SU-DHL-6 (cell line): Measurements from ENCODE around the gene DPP3.

Experiments used
- H2AFZ ChIP-seq: fragments of 200-600 bp; sonication (generic); 2 replicates; pipeline ENCODE4 v1.6.1; 2014; ENCODE audit warnings: low read depth, mild to moderate bottlenecking, moderate library complexity, mixed read lengths, antibody characterized with exemption, low read length; ENCODE audit not compliant: severe bottlenecking
- H3F3A ChIP-seq: fragments of 200-600 bp; shearing (Covaris generic); 2 replicates; pipeline ENCODE4 v1.6.0; 2016; ENCODE audit warnings: antibody characterized with exemption, mild to moderate bottlenecking; ENCODE audit not compliant: insufficient read depth
- H3K27ac ChIP-seq: fragments of 200-600 bp; sonication (generic); 2 replicates; pipeline ENCODE4 v1.5.1; 2016; ENCODE audit warnings: low read depth, mild to moderate bottlenecking, low read length, moderate library complexity, mixed read lengths
- H3K27me3 ChIP-seq: fragments of 200-600 bp; sonication (generic), shearing (Covaris generic); 2 replicates; pipeline ENCODE4 v1.6.0; 2014; ENCODE audit warnings: mild to moderate bottlenecking, low read length
- H3K36me3 ChIP-seq: fragments of 200-600 bp; sonication (generic); 2 replicates; pipeline ENCODE4 v1.6.1; 2014; ENCODE audit warnings: mild to moderate bottlenecking, low read length, mixed read lengths
- H3K4me2 ChIP-seq: fragments of 300-600, 200-600 bp; shearing (Covaris generic), sonication (generic); 2 replicates; pipeline ENCODE4 v1.6.0; 2014; ENCODE audit warnings: low read length, low read depth, mild to moderate bottlenecking; ENCODE audit not compliant: poor library complexity, severe bottlenecking
- H3K4me3 ChIP-seq: fragments of 200-600 bp; sonication (generic); 2 replicates; pipeline ENCODE4 v1.5.1; 2014; ENCODE audit warnings: antibody characterized with exemption, low read length, mild to moderate bottlenecking, mixed read lengths; ENCODE audit not compliant: insufficient read depth, poor library complexity, severe bottlenecking
- H3K79me2 ChIP-seq: fragments of 200-600 bp; sonication (generic); 2 replicates; pipeline ENCODE4 v1.6.1; 2014; ENCODE audit warnings: mild to moderate bottlenecking, low read length, moderate library complexity; ENCODE audit not compliant: insufficient read depth
- H3K9ac ChIP-seq: fragments of 200-600 bp; sonication (generic); 2 replicates; pipeline ENCODE4 v1.7.0; 2014; ENCODE audit warnings: mild to moderate bottlenecking, low read length
- H3K9me2 ChIP-seq: fragments of 200-600 bp; sonication (generic); replicated peaks from 2 replicates; pipeline ENCODE4 v1.6.1; 2014; ENCODE audit warnings: low read length; ENCODE audit not compliant: insufficient read depth
- H3K9me3 ChIP-seq: fragments of 200-600 bp; sonication (generic); 2 replicates; pipeline ENCODE4 v1.6.1; 2014; ENCODE audit warnings: low read length, mixed read lengths; ENCODE audit not compliant: insufficient read depth
- H4K20me1 ChIP-seq: fragments of 200-600 bp; sonication (generic); 2 replicates; pipeline ENCODE4 v1.6.1; 2014; ENCODE audit warnings: low read depth, mild to moderate bottlenecking, antibody characterized with exemption, low read length, moderate library complexity, mixed read lengths
- EZH2phosphoT487 ChIP-seq: fragments of 200-600 bp; sonication (generic), shearing (Covaris generic); conservative IDR thresholded peaks from 2 replicates; pipeline ENCODE4 v1.6.1; 2018; ENCODE audit warnings: mild to moderate bottlenecking, antibody characterized with exemption, low read length, moderate library complexity, mixed read lengths
- TF ChIP-seq, protein P1 (sequence below): fragments of 200-600 bp; sonication (generic); IDR thresholded peaks from one replicate; pipeline ENCODE4 v1.5.1; 2017; ENCODE audit warnings: antibody characterized with exemption, mild to moderate bottlenecking, low read length, moderate library complexity; ENCODE audit not compliant: insufficient read depth, poor library complexity, severe bottlenecking

DPP3 gene

DNA sequence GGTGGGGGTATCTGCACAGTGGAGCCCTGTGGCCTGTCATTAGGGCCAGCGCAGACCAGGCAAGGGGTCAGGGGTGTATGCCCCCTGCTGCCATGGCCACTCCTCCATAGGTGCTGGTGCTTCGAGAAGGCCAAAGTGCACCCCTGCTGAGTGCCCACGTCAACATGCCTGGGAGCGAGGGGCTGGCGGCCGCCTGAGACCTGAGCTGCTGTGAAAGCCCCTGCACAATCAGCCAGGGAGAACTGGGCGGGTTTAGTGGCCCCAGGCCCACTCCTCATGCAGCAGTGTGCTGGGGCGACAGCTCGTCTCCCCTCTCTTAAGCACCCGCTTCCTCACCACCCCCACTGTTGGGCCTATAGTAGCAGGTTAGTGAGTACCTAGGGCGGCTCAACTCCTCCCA lies 51.6 kb downstream of the DPP3 start:
- Histone ChIP-seq H4K20me1 (no peaks in the 10 kb centered on the region), H3F3A (no peaks in the 10 kb centered on the region), H3K36me3 (no peaks in the 10 kb centered on the region), H3K9ac (no peak overlapping the region), H3K4me3 (no peak overlapping the region), H2AFZ (no peak overlapping the region), H3K4me2 (no peak overlapping the region), H3K27me3 (no peaks in the 10 kb centered on the region), H3K27ac (no peak overlapping the region), H3K9me2 (no peaks in the 10 kb centered on the region), H3K9me3 (no peaks in the 10 kb centered on the region), H3K79me2 (no peaks in the 10 kb centered on the region)
- TF ChIP-seq, protein P1, sequence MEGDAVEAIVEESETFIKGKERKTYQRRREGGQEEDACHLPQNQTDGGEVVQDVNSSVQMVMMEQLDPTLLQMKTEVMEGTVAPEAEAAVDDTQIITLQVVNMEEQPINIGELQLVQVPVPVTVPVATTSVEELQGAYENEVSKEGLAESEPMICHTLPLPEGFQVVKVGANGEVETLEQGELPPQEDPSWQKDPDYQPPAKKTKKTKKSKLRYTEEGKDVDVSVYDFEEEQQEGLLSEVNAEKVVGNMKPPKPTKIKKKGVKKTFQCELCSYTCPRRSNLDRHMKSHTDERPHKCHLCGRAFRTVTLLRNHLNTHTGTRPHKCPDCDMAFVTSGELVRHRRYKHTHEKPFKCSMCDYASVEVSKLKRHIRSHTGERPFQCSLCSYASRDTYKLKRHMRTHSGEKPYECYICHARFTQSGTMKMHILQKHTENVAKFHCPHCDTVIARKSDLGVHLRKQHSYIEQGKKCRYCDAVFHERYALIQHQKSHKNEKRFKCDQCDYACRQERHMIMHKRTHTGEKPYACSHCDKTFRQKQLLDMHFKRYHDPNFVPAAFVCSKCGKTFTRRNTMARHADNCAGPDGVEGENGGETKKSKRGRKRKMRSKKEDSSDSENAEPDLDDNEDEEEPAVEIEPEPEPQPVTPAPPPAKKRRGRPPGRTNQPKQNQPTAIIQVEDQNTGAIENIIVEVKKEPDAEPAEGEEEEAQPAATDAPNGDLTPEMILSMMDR = no peak
- no peak for TF ChIP-seq EZH2phosphoT487

DNA sequence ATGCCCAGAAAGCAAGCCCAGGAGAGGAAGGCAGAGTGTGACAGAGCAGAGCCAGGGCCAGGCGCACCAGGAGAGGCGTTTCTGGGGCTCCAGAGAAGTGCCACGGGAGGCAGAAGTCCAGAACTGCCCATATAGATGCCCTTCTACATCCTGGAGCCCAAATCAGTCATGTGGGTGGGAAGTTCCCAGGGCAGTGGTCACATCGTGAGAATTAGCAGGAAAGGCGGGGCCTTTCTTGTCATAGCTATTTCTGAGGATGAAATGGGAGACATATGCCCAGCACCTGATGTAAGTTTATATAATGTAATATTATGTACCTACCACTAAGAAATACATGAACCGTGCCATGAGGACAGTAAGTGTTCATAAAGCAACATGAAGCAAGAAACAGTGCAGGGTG lies 52.5 kb downstream of the DPP3 start:
- Histone ChIP-seq H2AFZ (no peak overlapping the region), H3F3A (no peaks in the 10 kb centered on the region), H3K27me3 (no peaks in the 10 kb centered on the region), H3K79me2 (no peaks in the 10 kb centered on the region), H3K9ac (no peak overlapping the region), H3K27ac (no peak overlapping the region), H3K36me3 (no peaks in the 10 kb centered on the region), H3K9me3 (no peaks in the 10 kb centered on the region), H3K4me2 (no peak overlapping the region), H3K4me3 (no peak overlapping the region), H3K9me2 (no peaks in the 10 kb centered on the region), H4K20me1 (no peaks in the 10 kb centered on the region)
- no peak for TF ChIP-seq EZH2phosphoT487
- TF ChIP-seq, protein P1 = no peak

DNA sequence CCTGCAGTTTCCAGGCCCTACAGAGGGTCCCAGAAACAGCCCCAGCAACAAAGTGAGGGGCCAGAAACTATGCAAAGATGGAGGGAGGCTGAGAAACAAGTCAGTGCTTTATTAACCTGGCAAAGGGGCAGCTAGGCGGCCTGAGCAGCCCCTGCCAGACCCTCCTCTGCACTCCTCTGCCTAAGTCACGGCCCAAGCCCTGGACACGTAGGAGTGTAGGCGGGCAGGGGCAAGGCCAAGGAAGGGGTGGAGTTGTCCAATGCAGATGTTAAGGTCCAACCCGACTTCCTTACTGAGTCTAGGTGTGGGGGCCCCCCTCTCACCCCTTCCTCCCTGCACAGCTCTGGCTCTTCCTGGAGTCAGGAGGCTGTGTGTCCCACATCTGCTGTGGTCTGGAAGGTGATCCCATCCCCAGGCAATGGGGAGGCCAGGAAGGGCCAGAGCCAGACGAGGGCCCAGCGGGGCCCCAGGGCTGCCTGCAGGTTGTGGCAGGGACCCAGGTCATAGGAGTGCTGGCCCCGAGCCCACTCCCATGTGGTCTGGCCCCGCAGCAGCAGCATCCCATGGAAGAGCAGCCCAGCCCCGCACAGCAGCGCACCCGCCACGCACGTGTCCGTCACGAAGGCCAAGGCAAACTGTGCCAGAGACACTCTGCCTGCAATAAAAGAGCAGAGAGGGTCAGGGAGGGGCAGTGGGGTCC lies 59.1 kb downstream of the DPP3 start:
- H3K9me3 ChIP-seq = no peaks in the 10 kb centered on the region
- no peaks in the 10 kb centered on the region for H3K9me2 ChIP-seq
- H3K27ac ChIP-seq = no peak overlapping the region
- H2AFZ ChIP-seq = no peak overlapping the region
- H3K79me2 ChIP-seq = no peaks in the 10 kb centered on the region
- no peaks in the 10 kb centered on the region for H3K36me3 ChIP-seq
- TF ChIP-seq EZH2phosphoT487 = no peak
- TF ChIP-seq, protein P1 = no peak
- no peaks in the 10 kb centered on the region for H3K27me3 ChIP-seq
- peaks cover 3% of the 10 kb centered on the region; the same call in 1 of the 2 replicates for H3F3A ChIP-seq
- H3K4me2 ChIP-seq = no peak overlapping the region
- H3K4me3 ChIP-seq = no peak overlapping the region
- H4K20me1 ChIP-seq = no peaks in the 10 kb centered on the region
- H3K9ac ChIP-seq = no peak overlapping the region
